HG03280 (cell line): ENCODE measurements around the gene DHRS4.
"Not testable (repeated sequence)": the region's sequence is repeated elsewhere in the genome, so short reads cannot be mapped to it uniquely, and the experiment has no call there.

Experiments used
- ATAC-seq: cut with Tn5 transposase; IDR thresholded peaks from one replicate; pipeline ENCODE4 v1.9.1; 2021; ENCODE audit warnings: mild to moderate bottlenecking, moderate library complexity; ENCODE audit not compliant: unreplicated experiment

The DHRS4 gene

DNA sequence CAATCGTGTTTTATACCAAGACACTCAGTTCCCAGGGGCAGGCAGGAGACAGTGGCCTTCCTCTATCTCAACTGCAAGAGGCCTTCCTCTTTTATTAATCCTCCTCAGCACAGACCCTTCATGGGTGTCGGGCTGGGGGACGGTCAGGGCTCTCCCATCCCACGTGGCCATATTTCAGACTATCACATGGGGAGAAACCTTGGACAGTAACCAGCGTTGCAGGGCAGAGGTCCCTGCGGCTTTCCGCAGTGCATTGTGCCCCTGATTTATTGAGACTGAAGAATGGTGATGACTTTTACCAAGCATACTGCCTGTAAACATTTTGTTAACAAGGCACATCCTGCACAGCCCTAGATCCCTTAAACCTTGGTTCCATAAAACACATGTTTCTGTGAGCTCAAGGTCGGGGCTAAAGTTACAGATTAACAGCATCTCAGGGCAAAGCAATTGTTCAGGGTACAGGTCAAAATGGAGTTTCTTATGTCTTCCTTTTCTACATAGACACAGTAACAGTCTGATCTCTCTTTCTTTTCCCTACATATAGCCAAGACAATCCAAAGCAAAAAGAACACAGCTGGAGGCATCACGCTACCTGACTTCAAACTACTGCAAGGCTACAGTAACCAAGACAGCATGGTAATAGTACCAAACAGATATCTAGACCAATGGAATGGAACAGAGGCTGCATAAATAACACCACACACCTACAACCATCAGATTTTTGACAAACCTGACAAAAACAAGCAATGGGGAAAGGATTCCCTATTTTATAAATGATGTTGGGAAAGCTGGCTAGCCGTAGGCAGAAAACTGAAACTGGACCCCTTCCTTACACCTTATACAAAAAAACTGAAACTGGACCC is 28.6 kb downstream of the DHRS4 start:
- ATAC-seq: not testable (repeated sequence)

DNA sequence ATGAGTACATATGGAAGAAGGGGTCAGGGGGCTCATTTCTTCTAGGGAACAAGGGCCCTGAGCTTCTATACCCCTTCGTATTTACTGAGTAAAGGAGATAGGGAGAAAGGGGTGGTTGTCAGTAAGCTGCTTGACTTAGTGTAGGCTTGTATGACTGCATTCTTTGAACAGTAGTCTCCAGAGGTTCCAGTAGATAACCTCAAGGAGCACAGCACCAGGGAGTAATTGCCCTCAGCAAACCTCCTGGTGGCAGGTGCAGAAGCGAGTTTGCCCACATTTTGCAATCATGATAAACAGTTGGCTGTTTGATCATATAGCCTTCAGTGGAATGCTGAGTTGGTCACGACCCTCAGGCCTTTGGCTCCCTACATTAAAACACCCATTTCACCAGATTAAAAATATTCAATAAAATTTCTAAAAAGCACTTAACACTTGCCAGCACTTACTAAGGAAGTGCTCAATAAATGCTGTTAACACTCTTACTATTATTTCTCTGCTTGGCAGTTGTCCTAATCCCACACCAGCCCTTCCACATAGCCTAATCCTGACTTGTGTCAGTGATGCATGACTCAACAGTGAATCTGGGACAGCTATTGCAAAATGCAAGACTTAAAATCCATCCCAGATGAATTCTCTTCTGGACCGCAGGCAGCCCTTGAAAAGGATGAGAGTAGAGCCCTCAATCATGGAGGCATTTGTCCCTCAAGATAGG is 31.5 kb downstream of the DHRS4 start:
- ATAC-seq: no peak

DNA sequence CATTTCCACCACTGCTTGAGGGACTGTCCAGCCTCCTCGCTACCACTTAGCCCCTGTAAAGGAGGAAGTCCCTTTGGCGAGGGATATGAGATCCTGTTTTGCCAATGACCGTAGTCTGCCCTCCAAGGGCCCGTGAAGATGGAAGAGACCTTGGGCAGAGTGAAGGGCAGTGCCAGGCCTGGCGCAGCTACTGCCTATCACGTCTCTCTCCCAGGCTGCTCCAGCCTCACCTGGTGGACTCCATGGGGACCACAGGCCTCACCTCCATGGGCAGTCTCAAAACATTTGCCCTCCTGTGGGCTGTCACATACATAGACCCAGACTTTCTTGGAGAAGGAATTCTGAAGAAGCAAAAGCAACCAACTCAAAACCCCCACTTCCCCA is 34.6 kb downstream of the DHRS4 start:
- ATAC-seq: not testable (repeated sequence)

DNA sequence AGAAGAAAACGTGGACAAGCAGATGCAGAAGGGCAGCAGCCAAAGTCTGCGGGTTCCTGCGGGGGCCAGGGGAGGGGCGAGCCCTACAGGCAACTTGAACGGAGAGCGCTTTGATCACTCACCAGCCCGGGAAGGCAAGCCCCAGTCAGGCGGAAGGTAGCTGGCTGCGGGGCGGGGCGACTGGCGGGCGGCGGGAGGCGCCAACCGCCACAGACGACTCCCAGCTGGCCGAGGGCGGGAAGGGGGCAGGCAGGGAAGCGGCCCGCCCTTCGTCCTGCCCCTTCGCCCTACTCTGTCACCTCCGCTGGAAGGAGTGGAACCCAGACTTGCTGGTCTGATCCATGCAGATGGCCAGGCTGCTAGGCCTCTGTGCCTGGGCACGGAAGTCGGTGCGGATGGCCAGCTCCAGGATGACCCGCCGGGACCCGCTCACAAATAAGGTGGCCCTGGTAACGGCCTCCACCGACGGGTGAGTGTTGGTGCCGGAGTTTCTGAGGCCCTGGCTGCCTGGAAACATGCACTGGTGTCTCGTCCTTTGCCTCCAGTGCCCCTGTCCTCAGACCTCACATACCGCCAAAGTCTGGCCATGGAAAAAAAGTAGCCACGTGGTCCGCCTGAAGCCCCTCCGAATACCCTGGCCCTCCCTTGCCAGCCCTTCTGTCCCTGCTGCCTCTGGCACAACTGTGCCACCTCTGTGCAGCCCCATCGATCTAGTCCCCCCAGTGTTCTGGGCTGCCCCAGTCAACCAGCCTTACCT is 35.2 kb downstream of the DHRS4 start, which contains the start of gene DHRS4L2:
TSS of gene DHRS4L2 (plus strand) at position 323 of the 757 bp plus-strand sequence. CDS start at position 342, 19 bp downstream.
- ATAC-seq: peak; percentile 84

DNA sequence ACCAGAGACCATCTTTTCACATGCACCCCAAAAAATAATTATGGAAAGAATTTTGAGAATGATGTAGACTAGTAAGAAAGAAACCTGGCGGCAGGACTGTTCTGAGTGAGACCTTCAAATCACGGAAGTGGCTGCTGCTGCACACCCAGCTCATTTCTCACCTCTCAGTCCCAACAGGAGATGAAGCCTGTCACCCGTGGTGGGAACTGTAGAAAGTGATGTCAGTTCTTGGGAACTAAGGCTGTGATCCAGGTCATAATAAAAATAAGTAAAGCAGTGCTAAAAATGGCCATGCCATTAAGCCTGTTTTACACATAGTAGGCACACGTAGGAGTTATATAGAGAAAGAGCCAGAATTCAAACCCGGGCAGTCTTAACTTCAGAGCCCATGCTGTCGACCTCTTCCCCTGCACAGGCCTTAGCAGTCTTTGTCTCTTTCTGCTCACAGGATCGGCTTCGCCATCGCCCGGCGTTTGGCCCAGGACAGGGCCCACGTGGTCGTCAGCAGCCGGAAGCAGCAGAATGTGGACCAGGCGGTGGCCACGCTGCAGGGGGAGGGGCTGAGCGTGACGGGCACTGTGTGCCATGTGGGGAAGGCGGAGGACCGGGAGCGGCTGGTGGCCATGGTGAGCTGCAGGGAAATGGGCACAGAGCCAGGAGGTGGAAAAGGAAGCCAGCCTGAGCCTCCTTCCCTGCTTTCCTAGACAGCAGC is 36.3 kb downstream of the DHRS4 start:
- ATAC-seq: not testable (repeated sequence)

DNA sequence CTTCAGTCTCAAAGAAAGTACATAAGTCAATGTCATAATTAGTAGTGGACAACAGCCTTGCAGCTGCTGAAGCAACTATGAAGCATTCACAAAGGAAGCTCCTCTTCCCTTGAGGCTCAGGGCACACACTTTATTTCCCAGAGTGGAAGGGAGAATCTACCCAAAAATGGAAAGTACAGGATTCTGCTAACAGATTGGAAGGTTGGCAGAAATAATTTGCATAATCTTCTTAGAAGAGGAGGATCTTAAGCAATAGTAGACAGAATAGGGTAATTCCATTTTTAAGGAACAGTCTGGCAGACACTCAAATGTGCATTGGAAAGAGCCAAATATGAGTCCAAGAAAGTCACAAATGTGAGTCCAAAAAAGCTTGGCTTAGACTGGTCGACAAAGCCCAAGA is 37.4 kb downstream of the DHRS4 start:
- ATAC-seq: not testable (repeated sequence)

DNA sequence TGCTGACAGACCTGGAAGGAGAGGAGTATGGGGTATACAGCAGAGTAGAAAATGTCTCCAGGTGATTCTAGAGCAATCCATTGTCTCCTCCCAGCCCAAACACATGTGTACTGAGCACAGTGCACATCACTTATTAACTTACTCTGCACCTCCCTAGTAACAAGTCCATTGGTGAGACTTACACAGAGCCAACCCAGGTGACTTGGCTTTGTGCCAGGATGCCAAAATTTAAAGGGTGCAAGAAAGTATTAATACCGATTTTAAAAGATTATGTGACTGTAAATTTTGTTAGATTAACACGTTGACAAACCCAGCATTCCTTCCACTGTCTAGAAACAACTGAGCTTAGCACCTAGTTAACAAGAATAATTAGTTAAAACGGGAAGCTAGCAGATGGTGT is 39.5 kb downstream of the DHRS4 start:
- not testable (repeated sequence) for ATAC-seq

DNA sequence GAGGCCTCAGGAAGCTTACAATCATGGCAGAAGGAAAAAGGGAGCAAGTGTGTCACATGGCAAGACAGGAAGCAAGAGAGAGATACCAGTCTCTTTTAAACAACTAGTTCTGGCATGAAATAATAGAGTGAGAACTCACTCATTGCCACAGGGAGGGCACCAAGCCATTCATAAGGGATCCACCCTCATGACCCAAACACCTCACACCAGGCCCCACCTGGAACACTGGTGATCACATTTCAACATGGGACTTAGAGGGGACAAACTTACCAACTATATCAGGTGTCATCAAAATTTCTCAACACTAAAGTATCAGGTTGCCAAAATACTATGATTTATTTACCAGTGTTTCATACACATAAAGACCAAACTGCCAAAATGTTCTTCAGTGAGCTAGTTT is 42.4 kb downstream of the DHRS4 start:
- not testable (repeated sequence) for ATAC-seq

DNA sequence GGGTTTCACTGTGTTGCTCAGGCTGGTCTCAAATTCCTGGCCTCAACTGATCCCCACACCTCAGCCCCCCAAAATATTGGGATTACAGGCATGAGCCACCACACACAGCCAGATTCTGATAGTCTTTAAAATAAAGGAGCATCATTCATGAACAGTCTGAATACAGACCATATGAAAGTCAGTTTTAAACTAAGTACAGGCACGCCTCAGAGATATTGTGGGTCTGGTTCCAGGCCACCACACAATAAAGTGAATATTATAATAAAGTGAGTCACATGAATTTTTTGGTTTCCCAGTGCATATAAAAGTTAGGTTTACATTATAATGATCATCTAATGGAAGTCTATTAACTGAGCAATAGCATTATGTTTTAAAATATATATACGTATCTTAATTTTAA is 43.3 kb downstream of the DHRS4 start:
- ATAC-seq: not testable (repeated sequence)

DNA sequence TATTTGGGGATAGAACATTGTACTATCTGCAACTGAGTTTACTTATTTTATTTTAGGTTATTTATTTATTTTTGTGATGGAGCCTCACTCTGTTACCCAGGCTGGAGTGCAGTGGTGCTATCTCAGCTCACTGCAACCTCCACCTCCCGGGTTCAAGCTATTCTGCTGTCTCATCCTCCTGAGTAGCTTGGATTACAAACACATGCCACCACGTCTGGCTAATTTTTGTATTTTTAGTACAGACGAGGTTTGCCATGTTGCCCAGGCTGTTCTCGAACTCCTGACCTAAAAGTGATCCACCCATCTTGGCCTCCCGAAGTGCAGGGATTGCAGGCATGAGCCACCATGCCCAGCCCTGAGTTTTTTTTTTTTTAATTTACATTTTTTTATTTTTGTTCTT is 46.1 kb downstream of the DHRS4 start:
- ATAC-seq: not testable (repeated sequence)

DNA sequence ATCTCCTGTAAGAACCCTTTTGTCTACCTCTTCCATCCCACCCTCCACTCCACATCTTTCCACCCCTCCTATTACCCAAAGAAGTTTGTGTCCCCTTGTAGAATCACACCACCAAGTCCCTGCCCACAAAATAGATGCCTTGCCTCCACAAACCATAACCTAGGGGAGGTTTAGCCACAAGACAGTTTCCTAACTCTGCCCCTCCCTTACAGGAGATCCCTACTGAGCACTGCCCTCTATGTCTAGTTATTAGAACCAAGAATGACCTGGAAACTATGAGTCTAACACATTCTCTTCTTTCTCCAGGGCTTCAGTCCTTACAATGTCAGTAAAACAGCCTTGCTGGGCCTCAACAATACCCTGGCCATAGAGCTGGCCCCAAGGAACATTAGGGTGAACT is 47.5 kb downstream of the DHRS4 start:
- ATAC-seq: not testable (repeated sequence)

DNA sequence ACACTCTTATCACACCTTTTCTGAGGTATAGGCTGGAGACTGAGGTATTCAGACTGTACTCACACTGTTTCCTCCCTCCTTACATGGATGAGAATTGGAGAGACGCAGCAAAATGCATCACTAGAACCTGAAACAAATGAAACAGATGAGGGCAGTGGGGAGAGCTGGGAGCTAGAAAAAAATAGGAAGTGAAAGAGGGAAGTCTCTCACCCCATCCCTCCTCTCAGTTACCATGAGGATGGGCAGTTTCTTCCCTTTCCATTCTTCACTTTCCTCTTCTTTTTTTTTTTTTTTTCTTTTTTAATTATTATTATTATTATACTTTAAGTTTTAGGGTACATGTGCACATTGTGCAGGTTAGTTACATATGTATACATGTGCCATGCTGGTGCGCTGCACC is 48.1 kb downstream of the DHRS4 start:
- not testable (repeated sequence) for ATAC-seq

DNA sequence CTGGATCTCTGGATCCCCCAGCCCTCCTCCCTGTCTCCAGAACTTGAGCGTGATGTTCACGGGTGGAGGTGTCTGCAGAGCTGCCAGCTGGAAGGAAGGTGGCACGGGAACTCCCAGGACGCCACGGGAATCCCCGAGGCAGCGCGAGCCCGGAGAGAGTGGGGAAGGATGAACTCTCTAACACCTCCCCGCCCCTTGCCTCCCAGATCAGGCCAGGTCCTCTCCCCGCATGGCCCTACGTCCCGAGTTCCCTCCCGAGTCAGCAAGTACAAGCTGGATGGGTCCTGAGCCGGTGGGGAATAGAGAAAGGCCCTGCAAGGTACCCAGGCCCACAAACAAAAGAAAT is 52.9 kb downstream of the DHRS4 start:
- not testable (repeated sequence) for ATAC-seq

DNA sequence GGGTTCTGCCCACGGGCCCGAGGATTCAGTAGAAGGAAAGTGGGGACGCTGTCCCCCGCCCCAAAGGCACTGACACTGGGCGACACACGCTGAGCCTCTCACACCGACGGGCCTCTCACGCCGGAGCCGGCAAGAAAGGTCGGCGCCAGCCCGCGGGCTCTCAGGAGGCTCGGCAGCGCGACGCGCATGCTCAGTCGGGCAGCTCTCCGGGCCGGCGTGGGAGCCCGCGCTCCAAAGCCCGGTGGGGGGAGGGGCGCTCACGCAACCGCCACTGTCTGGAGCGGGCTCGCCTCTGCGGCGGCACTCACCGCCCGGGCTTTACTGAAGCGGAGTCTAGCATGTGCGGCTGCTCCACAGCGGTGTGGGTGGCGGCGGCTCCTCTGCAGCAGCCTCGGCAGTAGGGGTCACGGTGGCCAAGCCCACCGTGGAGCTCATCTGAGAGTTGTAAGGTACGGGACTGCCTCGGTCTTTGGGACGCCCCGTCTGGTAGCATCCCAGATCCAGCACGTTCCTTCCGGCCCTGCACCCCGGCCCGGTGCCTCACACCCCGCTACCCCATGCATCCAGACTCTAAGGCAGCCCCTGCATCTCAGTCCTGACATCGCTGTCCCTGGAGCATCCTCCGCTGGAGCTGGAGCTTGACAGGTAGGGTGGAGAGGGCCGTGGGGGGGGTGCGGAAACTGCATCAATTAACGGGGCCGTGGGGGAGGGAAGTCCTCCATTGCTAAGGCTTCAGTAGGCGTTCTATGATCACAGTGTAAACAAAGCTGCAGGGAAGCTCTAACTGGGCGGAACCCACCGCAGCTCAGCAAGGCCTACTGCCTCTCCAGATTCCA is 53.5 kb downstream of the DHRS4 start:
- peak; percentile 89 for ATAC-seq

DNA sequence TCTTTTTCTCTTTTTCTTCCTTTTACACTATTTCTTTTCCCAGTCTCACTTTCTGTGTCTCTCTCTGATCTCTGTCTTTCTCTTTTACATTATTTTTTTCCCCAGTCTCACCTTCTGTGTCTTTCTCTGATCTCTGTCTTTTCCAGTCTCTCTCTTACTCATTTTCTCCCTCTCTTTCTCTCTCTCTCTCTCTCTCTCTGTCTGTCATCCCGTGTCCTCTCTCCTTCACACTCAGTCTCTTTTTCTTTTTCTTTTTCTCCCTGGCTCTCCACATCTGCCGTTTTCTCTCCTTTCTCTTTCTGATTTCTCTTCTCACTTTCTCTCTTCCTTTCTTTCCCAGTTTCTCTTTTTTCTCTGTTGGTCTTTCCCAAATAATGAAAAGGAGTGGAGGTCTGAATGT is 57.5 kb downstream of the DHRS4 start:
- no peak for ATAC-seq

DNA sequence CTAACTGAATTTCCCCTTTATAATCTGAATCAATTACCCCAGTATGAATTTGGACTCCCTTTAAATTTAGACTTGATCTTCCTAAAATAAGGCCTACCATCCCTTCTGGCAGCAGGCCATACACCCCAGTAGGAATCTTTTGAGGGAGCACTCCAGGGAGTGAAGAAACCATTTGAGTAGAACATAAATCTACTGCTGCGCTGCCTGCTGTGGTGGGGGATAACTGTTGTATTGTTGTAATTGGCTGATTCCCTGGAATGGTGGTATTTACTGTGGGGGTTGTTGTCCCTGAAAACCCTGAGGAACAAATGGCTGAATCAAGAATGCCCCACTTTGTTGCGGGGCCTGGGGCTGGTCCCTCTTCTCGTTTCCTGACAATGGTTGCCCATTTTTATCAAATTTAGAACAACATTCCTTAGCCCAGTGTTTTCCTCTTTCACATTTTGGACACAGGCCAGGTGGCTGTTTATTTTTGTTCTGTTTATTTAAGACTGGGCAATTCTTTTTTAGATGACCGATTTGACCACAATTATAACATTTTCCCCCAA is 59.2 kb downstream of the DHRS4 start:
- ATAC-seq: not testable (repeated sequence)

DNA sequence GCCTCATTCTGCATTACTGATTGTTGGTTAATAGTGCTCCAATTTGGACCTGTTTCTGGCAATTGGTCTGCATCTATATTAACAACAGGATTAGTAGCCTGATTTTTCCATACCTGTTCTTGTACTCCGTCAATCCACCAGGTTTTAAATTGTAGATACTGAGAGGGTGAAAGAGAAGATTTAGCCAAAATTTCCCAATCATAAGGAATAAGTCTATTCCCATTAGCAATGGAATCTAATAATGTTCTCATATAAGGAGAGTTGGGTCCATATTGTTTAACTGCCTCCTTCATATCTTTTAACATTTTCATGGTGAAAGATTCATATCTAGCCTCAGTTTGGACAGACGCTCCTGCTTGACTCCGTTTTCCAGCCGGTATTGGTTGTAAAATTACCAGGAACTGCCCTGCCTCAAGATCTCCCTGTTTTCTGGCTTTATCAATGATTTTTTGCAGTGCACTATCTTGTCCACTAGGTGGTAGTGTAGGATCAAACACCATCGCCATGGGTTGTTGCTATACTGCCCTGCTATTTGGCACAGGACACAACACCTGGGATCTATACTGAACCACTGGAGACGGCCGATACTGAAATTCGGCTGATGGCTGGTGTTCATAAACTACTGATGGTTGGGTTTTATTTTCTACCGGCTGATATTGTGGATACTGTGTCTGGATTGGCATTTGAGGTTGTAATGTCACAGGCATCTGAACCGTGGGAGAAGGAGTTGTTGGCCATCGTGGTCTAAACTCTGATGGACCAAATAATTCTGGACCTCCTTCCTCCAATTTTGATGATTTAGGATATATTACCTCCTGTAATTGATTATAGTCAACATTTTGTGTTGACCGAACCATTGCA is 60.3 kb downstream of the DHRS4 start:
- no peak for ATAC-seq

DNA sequence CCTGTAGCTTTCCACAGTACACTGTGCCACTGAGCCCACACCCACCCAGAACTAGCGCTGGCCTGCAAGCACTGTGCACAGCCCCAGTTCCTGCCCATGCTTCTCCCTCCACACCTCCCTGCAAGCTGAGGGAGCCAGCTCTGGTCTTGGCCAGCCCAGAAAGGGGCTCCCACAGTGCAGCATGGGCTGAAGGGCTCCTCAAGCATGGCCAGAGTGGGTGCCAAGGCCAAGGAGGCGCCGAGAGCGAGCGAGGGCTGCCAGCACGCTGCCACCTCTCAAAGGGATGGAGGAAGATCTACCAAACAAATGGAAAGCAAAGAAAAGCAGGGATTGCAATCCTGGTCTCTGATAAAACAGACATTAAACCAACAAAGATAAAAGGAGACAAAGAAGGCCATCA is 62.2 kb downstream of the DHRS4 start:
- not testable (repeated sequence) for ATAC-seq
